ENCODE data around the gene TRIM28. TPM values are rescaled to one million over a fixed set of nuclear protein-coding genes. Genes with fewer than 3 reads are reported as not detected.
A peak's percentile ranks its signal among the peaks of the same experiment; 100 is the strongest.

Gene TRIM28
- total and polyA plus RNA-seq, 9 of the 15 experiments (the other 6 are each of a cell fraction or from before 2014, with no cell fraction given), result 12.1 to 797 (median 490) TPM

DNA sequence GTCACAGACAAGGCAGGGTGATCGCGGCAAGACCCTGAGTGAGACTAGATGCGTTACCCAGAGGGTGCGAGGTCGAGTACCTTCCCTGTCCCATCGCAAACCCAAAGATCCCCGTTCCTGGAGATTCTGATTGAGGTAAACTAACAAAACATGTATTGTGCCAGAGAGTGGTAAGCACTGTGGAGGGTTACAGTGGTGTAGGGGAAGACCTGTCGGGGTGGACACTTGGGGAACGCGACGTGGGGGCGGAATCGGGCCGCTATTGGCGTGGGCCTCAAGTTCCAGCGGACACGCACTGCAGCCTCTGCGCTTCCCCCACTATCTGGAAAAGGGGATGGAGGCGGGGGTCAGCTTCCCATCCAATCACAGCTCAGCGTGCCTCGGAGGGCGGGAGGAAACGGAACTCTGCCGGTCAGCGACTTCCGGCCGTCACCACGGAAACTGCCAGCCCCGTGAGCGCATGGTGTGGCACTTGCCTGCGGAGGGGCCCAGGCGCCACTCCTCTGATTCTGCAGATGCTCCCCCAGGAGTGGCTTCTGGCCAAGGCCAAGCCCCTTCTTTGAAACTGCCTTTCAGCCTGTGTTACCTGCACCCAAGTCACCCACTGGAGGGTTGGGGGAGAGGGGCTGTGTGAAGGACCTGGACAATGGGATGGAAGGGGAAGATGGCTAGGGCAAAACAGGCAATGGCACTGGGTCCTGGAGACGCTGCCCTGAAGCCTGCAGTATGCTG lies 15.6 kb downstream of the TRIM28 start (continued):
- TF ChIP-seq, protein P1, sequence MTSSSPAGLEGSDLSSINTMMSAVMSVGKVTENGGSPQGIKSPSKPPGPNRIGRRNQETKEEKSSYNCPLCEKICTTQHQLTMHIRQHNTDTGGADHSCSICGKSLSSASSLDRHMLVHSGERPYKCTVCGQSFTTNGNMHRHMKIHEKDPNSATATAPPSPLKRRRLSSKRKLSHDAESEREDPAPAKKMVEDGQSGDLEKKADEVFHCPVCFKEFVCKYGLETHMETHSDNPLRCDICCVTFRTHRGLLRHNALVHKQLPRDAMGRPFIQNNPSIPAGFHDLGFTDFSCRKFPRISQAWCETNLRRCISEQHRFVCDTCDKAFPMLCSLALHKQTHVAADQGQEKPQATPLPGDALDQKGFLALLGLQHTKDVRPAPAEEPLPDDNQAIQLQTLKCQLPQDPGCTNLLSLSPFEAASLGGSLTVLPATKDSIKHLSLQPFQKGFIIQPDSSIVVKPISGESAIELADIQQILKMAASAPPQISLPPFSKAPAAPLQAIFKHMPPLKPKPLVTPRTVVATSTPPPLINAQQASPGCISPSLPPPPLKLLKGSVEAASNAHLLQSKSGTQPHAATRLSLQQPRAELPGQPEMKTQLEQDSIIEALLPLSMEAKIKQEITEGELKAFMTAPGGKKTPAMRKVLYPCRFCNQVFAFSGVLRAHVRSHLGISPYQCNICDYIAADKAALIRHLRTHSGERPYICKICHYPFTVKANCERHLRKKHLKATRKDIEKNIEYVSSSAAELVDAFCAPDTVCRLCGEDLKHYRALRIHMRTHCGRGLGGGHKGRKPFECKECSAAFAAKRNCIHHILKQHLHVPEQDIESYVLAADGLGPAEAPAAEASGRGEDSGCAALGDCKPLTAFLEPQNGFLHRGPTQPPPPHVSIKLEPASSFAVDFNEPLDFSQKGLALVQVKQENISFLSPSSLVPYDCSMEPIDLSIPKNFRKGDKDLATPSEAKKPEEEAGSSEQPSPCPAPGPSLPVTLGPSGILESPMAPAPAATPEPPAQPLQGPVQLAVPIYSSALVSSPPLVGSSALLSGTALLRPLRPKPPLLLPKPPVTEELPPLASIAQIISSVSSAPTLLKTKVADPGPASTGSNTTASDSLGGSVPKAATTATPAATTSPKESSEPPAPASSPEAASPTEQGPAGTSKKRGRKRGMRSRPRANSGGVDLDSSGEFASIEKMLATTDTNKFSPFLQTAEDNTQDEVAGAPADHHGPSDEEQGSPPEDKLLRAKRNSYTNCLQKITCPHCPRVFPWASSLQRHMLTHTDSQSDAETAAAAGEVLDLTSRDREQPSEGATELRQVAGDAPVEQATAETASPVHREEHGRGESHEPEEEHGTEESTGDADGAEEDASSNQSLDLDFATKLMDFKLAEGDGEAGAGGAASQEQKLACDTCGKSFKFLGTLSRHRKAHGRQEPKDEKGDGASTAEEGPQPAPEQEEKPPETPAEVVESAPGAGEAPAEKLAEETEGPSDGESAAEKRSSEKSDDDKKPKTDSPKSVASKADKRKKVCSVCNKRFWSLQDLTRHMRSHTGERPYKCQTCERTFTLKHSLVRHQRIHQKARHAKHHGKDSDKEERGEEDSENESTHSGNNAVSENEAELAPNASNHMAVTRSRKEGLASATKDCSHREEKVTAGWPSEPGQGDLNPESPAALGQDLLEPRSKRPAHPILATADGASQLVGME (CRISPR knock-in tag; IDR thresholded peaks at IDR 0.05), result 0 out of 2 replicates have a peak, but pooled peaks have one; percentile 31
- peak; percentile 44; the same call in 1 of the 2 replicates for TF ChIP-seq MEF2D (tag; conservative IDR thresholded peaks at IDR 0.05; ENCODE audit: low read depth)
- peak; percentile 44; the same call in 1 of the 2 replicates for TF ChIP-seq ZFPM2 (CRISPR knock-in tag; IDR thresholded peaks at IDR 0.05)
- no peak for TF ChIP-seq BRF1 (IDR thresholded peaks at IDR 0.05; ENCODE audit: borderline replicate concordance, extremely low read depth, insufficient read length)
- TF ChIP-seq SMARCA5 (IDR thresholded peaks at IDR 0.05), result 0 out of 2 replicates have a peak, but pooled peaks have one; percentile 16
- TF ChIP-seq FOXM1 (IDR thresholded peaks at IDR 0.05; ENCODE audit: low read depth), result peak; percentile 35; the same call in 1 of the 2 replicates
- no peak; the same call in 1 of the 2 replicates for TF ChIP-seq FOXM1 (CRISPR knock-in tag; IDR thresholded peaks at IDR 0.05; ENCODE audit: low read depth)
- TF ChIP-seq, protein P2, sequence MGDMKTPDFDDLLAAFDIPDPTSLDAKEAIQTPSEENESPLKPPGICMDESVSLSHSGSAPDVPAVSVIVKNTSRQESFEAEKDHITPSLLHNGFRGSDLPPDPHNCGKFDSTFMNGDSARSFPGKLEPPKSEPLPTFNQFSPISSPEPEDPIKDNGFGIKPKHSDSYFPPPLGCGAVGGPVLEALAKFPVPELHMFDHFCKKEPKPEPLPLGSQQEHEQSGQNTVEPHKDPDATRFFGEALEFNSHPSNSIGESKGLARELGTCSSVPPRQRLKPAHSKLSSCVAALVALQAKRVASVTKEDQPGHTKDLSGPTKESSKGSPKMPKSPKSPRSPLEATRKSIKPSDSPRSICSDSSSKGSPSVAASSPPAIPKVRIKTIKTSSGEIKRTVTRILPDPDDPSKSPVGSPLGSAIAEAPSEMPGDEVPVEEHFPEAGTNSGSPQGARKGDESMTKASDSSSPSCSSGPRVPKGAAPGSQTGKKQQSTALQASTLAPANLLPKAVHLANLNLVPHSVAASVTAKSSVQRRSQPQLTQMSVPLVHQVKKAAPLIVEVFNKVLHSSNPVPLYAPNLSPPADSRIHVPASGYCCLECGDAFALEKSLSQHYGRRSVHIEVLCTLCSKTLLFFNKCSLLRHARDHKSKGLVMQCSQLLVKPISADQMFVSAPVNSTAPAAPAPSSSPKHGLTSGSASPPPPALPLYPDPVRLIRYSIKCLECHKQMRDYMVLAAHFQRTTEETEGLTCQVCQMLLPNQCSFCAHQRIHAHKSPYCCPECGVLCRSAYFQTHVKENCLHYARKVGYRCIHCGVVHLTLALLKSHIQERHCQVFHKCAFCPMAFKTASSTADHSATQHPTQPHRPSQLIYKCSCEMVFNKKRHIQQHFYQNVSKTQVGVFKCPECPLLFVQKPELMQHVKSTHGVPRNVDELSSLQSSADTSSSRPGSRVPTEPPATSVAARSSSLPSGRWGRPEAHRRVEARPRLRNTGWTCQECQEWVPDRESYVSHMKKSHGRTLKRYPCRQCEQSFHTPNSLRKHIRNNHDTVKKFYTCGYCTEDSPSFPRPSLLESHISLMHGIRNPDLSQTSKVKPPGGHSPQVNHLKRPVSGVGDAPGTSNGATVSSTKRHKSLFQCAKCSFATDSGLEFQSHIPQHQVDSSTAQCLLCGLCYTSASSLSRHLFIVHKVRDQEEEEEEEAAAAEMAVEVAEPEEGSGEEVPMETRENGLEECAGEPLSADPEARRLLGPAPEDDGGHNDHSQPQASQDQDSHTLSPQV (IDR thresholded peaks at IDR 0.05), result peak; percentile 88
- 0 out of 2 replicates have a peak, but pooled peaks have one; percentile 52 for TF ChIP-seq SMAD4 (CRISPR knock-in tag; conservative IDR thresholded peaks at IDR 0.05)
- TF ChIP-seq ZSCAN32 (CRISPR knock-in tag; IDR thresholded peaks at IDR 0.05), result no peak
- TF ChIP-seq LARP7 (IDR thresholded peaks at IDR 0.05), result no peak
- TF ChIP-seq ZNF184 (CRISPR knock-in tag; IDR thresholded peaks at IDR 0.05), result no peak
- TF ChIP-seq ZNF79 (CRISPR knock-in tag; IDR thresholded peaks at IDR 0.05; ENCODE audit: low read depth), result no peak
- TF ChIP-seq ZNF3 (CRISPR knock-in tag; IDR thresholded peaks at IDR 0.05), result no peak
- no peak for TF ChIP-seq TFAM (CRISPR knock-in tag; conservative IDR thresholded peaks at IDR 0.05)
- TF ChIP-seq ZNF165 (CRISPR knock-in tag; IDR thresholded peaks at IDR 0.05; ENCODE audit: borderline replicate concordance), result no peak
- TF ChIP-seq PTTG1 (tag; IDR thresholded peaks at IDR 0.05; ENCODE audit: low read depth), result no peak
- TF ChIP-seq FOXJ3 (CRISPR knock-in tag; IDR thresholded peaks at IDR 0.05), result no peak
- no peak for TF ChIP-seq GATAD2A (IDR thresholded peaks at IDR 0.05)

All from K562 (cell line).